Panc1 (cell line): Measurements from ENCODE around the gene TP73. TPM values are rescaled to one million over a fixed set of nuclear protein-coding genes. Genes with fewer than 3 reads are reported as not detected.

Experiments used
- ATAC-seq: fragments of 200-7000 bp; cut with Tn5 transposase; 2 replicates; pipeline ENCODE4 v1.9.1; 2020; ENCODE audit warnings: mild to moderate bottlenecking, moderate library complexity
- BruUV-seq: library from RNA; stranded (reverse); fragments of 400-500 nt; replicated peaks from 2 replicates; lab custom pipeline; 2021; lab: Mats Ljungman, UMichigan
- CTCF ChIA-PET: fragments of 300-600 bp; sonication (Branson Sonifier 250); formaldehyde crosslinking; loops from one replicate; lab custom pipeline; 2022; ENCODE audit warnings: antibody characterized with exemption; lab: Charles Lee
- POLR2A ChIA-PET: fragments of 300-600 bp; sonication (Branson Sonifier 250); formaldehyde crosslinking; loops from one replicate; lab custom pipeline; 2022; ENCODE audit warnings: antibody characterized with exemption; lab: Charles Lee
- DNase-seq: peaks from one replicate; pipeline ENCODE4 v3.0.0-alpha.2; 2010; ENCODE audit warnings: low read depth, low spot score
- H3K27ac ChIP-seq: 2 replicates; pipeline ENCODE4 v1.5.1; 2011; ENCODE audit warnings: mild to moderate bottlenecking, low read length, inconsistent platforms
- H3K27me3 ChIP-seq: fragments of 200-500 bp; sonication (Bioruptor generic); 2 replicates; pipeline ENCODE4 v1.6.0; 2014; ENCODE audit warnings: low read length, inconsistent platforms; ENCODE audit not compliant: control insufficient read depth, insufficient read depth
- H3K36me3 ChIP-seq: fragments of 200-500 bp; sonication (Bioruptor generic); 2 replicates; pipeline ENCODE4 v1.5.1; 2014; ENCODE audit warnings: inconsistent platforms, mild to moderate bottlenecking, low read length, moderate library complexity; ENCODE audit not compliant: control insufficient read depth, insufficient read depth
- H3K4me1 ChIP-seq: 2 replicates; pipeline ENCODE4 v1.5.1; 2011; ENCODE audit warnings: inconsistent platforms, mild to moderate bottlenecking, low read length, moderate library complexity; ENCODE audit not compliant: control insufficient read depth, insufficient read depth
- H3K4me3 ChIP-seq, 2 experiments: 2 replicates each; pipeline ENCODE4 v1.5.1; 2011 to 2012; ENCODE audit warnings: low read depth in 2 of 2, low read length in 2 of 2, mild to moderate bottlenecking in 2 of 2, inconsistent platforms in 1 of 2, moderate library complexity in 1 of 2
- H3K9me3 ChIP-seq: fragments of 200-500 bp; sonication (Bioruptor generic); 2 replicates; pipeline ENCODE4 v1.5.1; 2014; ENCODE audit warnings: low read depth, mild to moderate bottlenecking, inconsistent platforms, low read length, moderate library complexity; ENCODE audit not compliant: control insufficient read depth, insufficient read depth
- POLR2AphosphoS5 ChIP-seq: IDR thresholded peaks from 2 replicates; pipeline ENCODE4 v1.6.1; 2012; ENCODE audit warnings: mild to moderate bottlenecking, low read depth, low read length, moderate library complexity
- REST ChIP-seq, 2 experiments: IDR thresholded peaks; 2 replicates each; pipeline ENCODE4 v1.6.1; 2011 to 2012; ENCODE audit warnings: low read depth in 2 of 2, control low read depth in 1 of 2, low read length in 1 of 2, mild to moderate bottlenecking in 1 of 2, moderate library complexity in 1 of 2; ENCODE audit not compliant: insufficient read depth in 1 of 2
- SIN3A ChIP-seq: IDR thresholded peaks from 2 replicates; pipeline ENCODE4 v1.6.1; 2012; ENCODE audit warnings: low read depth, mild to moderate bottlenecking, low read length, moderate library complexity, borderline replicate concordance; ENCODE audit not compliant: insufficient read depth
- TCF7L2 ChIP-seq: IDR thresholded peaks from 2 replicates; pipeline ENCODE4 v1.6.1; 2011; ENCODE audit warnings: mild to moderate bottlenecking, low read depth, low read length, inconsistent platforms
- in situ Hi-C: cut with HindIII; loops from 2 replicates; pipeline ENCODE4 v1.10.0; 2016; ENCODE audit warnings: low sequenced_read_pairs, low pct_unique_long_range_greater_than_20kb
- intact Hi-C: fragments of 100-400 bp; cut with micrococcal nuclease; formaldehyde crosslinking; loops from one replicate; pipeline ENCODE4 v1.10.0; 2022; ENCODE audit not compliant: unreplicated experiment
- total RNA-seq: library from RNA; stranded (reverse); gene quantifications from one replicate; pipeline ENCODE4 v1.2.1, GENCODE V29; 2021; ENCODE audit not compliant: unreplicated experiment
- TF ChIP-seq, protein P1 (sequence below): fragments of 450-650 bp; IDR thresholded peaks from 2 replicates; pipeline ENCODE4 v1.5.1; 2017; ENCODE audit warnings: mild to moderate bottlenecking

TP73 gene
- total RNA-seq, 1 experiment from 2014 or later, result 4.7 TPM

- Histone ChIP-seq H3K27ac (peak within 1 kb of the TSS; percentile 73), H3K9me3 (no peaks in the 10 kb centered on the region), H3K4me3 (peak within 1 kb of the TSS; percentile 85 to 97), H3K4me1 (peaks cover 11% of the 10 kb centered on the region), H3K27me3 (no peaks in the 10 kb centered on the region), H3K36me3 (peaks cover 2% of the 10 kb centered on the region; the same call in 1 of the 2 replicates)
- ATAC-seq (peak; percentile 96), DNase-seq (peak; percentile 57)
- TF ChIP-seq SIN3A, result 0 out of 2 replicates have a peak, but pooled peaks have one; percentile 12
- no peak for TF ChIP-seq POLR2AphosphoS5
- BruUV-seq, result no TSS peak
- intact Hi-C loops, result loop anchor here (10.0 kb wide), 1 partner anchor 100 kb away; no protein-coding TSS in a partner anchor
- in situ Hi-C loops, result no loop called here
- ChIA-PET CTCF (interaction anchor here (0.5 to 1.5 kb wide), 3 partner anchors 171 to 814 kb away, joined by 5 to 19 read pairs (median 7); no protein-coding TSS in a partner anchor), POLR2A (no interaction called here)
Measured at GRCh38 chr1:3624200-3625136, 27.8 kb upstream of the TP73 start, which contains the start of gene TPRG1L. TPRG1L (plus strand) TSS chr1:3625015; CDS start chr1:3625073, 58 bp downstream.

GRCh38 chr1:3625151-3625907 is 27.0 kb upstream of the TP73 start:
- Histone ChIP-seq H3K9me3 (no peaks in the 10 kb centered on the region), H3K27ac (peak overlapping the region; percentile 68), H3K4me1 (peaks cover 11% of the 10 kb centered on the region), H3K27me3 (no peaks in the 10 kb centered on the region), H3K36me3 (peaks cover 2% of the 10 kb centered on the region; the same call in 1 of the 2 replicates), H3K4me3 (peak overlapping the region; percentile 69 to 97)
- no TSS peak for BruUV-seq
- ATAC-seq (peak; percentile 33), DNase-seq (no peak)
- CTCF ChIA-PET, result no interaction called here
- in situ Hi-C loops, result no loop called here
- intact Hi-C loops, result loop anchor here (10.0 kb wide), 1 partner anchor 99 kb away; no protein-coding TSS in a partner anchor
- POLR2A ChIA-PET, result no interaction called here
- no peak for TF ChIP-seq SIN3A
- no peak for TF ChIP-seq POLR2AphosphoS5
- TF ChIP-seq, protein P1, sequence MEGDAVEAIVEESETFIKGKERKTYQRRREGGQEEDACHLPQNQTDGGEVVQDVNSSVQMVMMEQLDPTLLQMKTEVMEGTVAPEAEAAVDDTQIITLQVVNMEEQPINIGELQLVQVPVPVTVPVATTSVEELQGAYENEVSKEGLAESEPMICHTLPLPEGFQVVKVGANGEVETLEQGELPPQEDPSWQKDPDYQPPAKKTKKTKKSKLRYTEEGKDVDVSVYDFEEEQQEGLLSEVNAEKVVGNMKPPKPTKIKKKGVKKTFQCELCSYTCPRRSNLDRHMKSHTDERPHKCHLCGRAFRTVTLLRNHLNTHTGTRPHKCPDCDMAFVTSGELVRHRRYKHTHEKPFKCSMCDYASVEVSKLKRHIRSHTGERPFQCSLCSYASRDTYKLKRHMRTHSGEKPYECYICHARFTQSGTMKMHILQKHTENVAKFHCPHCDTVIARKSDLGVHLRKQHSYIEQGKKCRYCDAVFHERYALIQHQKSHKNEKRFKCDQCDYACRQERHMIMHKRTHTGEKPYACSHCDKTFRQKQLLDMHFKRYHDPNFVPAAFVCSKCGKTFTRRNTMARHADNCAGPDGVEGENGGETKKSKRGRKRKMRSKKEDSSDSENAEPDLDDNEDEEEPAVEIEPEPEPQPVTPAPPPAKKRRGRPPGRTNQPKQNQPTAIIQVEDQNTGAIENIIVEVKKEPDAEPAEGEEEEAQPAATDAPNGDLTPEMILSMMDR, result no peak
- TF ChIP-seq REST (IDR thresholded peaks at IDR 0.05; ENCODE audit: insufficient read depth in 1 of 2, low read depth in 2 of 2, low read length in 1 of 2), result no peak
- no peak for TF ChIP-seq TCF7L2
